ENCODE data around the gene SMIM35. TPM values are rescaled to one million over a fixed set of nuclear protein-coding genes. Genes with fewer than 3 reads are reported as not detected.

Gene SMIM35
- total RNA-seq, 4 donors from 2014 or later, result not detected

DNA sequence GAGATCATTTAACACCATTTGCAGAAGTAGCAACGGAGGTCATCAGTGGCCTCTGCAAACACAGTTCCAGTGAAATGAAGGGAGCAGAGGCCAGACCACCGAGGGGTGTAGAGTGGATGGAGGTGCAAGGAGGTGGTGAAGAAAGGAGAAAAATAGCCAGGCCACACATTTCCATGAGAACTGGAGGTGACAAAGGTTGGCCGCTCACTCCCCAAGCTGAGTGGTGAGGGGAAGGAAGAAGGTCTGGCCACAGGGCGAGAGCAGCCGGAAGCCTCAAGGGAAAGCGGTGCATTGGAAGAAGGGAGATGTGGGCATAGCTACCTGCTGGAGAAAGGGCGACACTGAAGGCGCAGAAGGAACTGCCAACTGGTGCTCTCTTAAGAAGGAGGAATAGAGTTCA lies 30.0 kb downstream of the SMIM35 start:
- H3K4me1 ChIP-seq, result peaks cover 18% of the 10 kb centered on the region
- no peak for TF ChIP-seq EP300 (IDR thresholded peaks at IDR 0.05)
- no peaks in the 10 kb centered on the region for H3K36me3 ChIP-seq
- no peak overlapping the region for H3K27ac ChIP-seq
- no peak overlapping the region for H3K4me3 ChIP-seq
- WGBS, result 85% methylated on average over 8 of the region's 8 CpGs
- peak; percentile 27 to 55 for DNase-seq (ENCODE audit: low spot score in 2 of 2)
- no peaks in the 10 kb centered on the region for H3K9me3 ChIP-seq
- H3K27me3 ChIP-seq, result no peaks in the 10 kb centered on the region

DNA sequence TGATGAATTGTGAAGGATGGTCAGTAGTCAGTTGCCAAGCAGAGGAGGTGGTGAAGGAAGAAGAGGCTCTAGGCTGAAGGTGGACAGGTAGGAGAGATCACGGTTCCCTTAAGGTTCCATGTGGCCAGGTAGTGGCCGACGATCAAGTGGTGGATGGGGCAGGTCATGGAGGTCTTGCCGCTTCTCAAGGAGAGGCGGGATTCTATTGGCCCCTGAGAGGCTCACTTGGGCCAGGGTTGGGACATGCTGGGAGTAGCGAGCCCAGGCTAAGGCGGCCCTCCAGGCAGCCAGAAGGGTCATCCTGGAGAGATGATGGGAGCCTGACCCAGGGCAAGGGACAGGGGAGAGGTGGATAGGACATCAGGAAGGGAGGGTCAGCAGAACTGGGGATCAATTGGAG lies 30.8 kb downstream of the SMIM35 start:
- DNase-seq (ENCODE audit: low spot score in 2 of 2), result peak in 1 of 2 donors; percentile 39
- H3K4me3 ChIP-seq, result no peak overlapping the region
- TF ChIP-seq, protein P1, sequence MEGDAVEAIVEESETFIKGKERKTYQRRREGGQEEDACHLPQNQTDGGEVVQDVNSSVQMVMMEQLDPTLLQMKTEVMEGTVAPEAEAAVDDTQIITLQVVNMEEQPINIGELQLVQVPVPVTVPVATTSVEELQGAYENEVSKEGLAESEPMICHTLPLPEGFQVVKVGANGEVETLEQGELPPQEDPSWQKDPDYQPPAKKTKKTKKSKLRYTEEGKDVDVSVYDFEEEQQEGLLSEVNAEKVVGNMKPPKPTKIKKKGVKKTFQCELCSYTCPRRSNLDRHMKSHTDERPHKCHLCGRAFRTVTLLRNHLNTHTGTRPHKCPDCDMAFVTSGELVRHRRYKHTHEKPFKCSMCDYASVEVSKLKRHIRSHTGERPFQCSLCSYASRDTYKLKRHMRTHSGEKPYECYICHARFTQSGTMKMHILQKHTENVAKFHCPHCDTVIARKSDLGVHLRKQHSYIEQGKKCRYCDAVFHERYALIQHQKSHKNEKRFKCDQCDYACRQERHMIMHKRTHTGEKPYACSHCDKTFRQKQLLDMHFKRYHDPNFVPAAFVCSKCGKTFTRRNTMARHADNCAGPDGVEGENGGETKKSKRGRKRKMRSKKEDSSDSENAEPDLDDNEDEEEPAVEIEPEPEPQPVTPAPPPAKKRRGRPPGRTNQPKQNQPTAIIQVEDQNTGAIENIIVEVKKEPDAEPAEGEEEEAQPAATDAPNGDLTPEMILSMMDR (IDR thresholded peaks at IDR 0.05), result no peak
- no peak for TF ChIP-seq POLR2A (IDR thresholded peaks at IDR 0.05)
- no peak for TF ChIP-seq POLR2AphosphoS5 (IDR thresholded peaks at IDR 0.05)
- no peak for TF ChIP-seq EP300 (IDR thresholded peaks at IDR 0.05)
- peaks cover 16% of the 10 kb centered on the region for H3K4me1 ChIP-seq
- WGBS, result 90% methylated on average over 7 of the region's 7 CpGs
- H3K27me3 ChIP-seq, result no peaks in the 10 kb centered on the region
- no peak overlapping the region for H3K27ac ChIP-seq
- no peaks in the 10 kb centered on the region for H3K9me3 ChIP-seq
- H3K36me3 ChIP-seq, result no peaks in the 10 kb centered on the region

DNA sequence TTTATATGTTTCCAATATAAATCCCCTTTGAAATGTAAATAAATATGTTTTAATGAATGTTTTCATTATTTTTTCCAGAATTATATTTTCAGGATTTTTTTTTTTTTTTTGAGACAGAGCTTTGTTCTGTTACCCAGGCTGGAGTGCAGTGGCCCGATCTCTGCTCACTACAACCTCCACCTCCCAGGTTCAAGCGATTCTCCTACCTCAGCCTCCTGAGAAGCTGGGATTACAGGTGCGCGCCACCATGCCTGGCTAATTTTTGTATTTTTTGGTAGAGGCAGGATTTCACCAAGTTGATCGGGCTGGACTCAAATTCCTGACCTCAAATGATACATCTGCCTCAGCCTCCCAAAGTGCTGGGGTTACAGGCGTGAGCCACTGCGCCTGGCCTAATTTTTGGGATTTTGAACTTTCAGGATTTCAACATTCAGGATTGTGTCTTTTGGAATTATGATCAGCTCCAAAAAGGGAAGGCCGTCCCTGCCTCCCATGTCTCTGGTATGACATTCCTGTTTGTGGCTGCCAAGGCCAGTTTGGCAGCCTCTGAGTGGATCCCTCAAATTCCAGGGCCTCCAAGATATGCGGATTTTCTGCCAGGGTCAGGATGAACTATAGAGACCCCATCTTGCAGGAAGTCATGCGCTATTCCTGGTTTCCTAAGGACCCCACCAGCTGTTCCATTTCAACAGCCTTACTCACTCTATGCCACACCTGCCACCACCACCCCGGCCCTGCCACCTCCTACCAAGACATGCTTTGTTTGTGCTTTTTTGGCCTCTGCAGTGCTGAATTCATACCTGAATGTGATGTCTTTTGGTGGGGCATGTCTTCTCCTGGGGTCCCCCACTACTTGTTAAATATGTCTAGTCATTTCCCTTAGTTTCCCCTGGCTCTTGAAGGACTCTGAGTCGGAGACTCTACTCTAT lies 31.8 kb downstream of the SMIM35 start:
- no peaks in the 10 kb centered on the region for H3K9me3 ChIP-seq
- H3K36me3 ChIP-seq, result no peaks in the 10 kb centered on the region
- no peak overlapping the region for H3K27ac ChIP-seq
- no peaks in the 10 kb centered on the region for H3K27me3 ChIP-seq
- H3K4me1 ChIP-seq, result peaks cover 9% of the 10 kb centered on the region
- H3K4me3 ChIP-seq, result no peak overlapping the region
- 93% methylated on average over 12 of the region's 12 CpGs for WGBS
- DNase-seq (ENCODE audit: low spot score in 2 of 2), result peak; percentile 28 to 37
- TF ChIP-seq, protein P1 (IDR thresholded peaks at IDR 0.05), result no peak
- no peak for TF ChIP-seq POLR2AphosphoS5 (IDR thresholded peaks at IDR 0.05)
- no peak for TF ChIP-seq POLR2A (IDR thresholded peaks at IDR 0.05)
- no peak for TF ChIP-seq EP300 (IDR thresholded peaks at IDR 0.05)

DNA sequence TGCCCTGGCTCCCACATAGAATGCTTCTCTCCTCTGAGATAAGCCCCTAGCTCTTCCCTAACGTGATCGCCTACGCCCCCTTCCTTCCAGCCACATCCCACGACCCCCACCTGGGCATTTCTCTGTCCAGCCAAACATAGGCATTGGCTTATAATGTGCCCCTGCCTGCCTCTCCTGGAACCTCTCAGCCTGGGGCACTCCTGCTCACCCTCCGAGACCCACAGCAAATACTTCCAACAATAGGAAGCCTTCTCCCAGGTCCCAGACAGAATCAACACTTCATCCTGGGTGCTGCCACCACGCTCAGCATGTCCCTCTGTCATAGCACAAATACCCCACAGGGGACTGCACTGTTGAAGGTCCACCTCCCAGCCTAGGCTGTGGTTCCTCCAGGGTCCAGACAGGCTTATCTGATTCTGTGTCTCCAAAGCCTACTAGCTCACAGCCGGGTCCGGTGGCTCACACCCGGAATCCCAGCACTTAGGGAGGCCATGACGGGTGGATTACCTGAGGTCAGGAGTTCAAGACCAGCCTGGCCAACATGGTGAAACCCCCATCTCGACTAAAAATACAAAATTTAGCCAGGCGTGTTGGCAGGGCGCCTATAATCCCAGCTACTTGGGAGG lies 34.1 kb downstream of the SMIM35 start:
- Histone ChIP-seq H3K27ac (no peak overlapping the region), H3K4me3 (no peak overlapping the region), H3K9me3 (no peaks in the 10 kb centered on the region), H3K4me1 (no peaks in the 10 kb centered on the region), H3K27me3 (no peaks in the 10 kb centered on the region), H3K36me3 (no peaks in the 10 kb centered on the region)
- peak in 1 of 2 donors; percentile 37 for DNase-seq (ENCODE audit: low spot score in 2 of 2)
- TF ChIP-seq, protein P1 (IDR thresholded peaks at IDR 0.05), result no peak
- TF ChIP-seq POLR2AphosphoS5 (IDR thresholded peaks at IDR 0.05), result no peak
- TF ChIP-seq EP300 (IDR thresholded peaks at IDR 0.05), result no peak
- no peak for TF ChIP-seq POLR2A (IDR thresholded peaks at IDR 0.05)
- WGBS, result 76% methylated on average over 12 of the region's 13 CpGs

DNA sequence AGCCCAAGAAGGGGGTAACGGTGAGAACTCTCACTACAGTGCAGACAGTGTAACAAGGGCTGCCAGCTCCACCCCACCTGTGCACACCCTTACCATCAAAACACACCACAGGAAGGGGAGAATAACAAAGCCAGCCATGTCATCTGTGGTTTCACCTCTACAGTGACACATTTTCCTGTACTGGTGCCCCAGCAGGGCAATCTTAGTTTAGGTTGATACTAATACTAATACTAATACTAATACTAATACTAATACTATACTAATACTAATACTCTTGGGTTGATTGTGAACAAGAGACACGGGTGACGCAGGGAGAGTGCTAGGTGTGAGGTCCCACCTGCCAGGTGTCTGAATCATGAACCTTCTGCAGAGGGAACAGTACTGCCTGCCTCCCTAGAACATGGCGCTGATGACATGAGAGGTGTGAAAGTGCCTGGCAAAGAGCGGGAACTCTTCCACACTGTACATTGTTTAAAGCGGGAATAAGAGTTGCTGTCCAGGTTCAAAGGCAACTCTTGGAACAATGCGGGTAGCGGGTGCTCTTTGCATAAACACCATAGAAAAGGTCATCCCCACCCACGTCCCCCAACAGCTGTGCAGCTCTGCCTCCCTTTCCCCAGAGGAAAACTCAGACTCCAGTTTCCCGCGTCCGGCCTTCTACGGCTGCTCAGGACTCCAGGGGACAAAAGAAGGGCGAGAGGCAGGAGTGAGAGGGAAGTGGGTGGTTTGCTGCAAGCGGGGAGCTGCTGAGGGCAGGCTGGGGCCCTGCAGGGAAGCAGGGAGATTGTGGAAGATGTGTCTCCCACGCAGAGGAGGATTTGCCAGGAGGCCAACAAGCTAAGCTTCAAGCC lies 34.9 kb downstream of the SMIM35 start:
- H3K27ac ChIP-seq, result no peak overlapping the region
- H3K36me3 ChIP-seq, result no peaks in the 10 kb centered on the region
- no peak overlapping the region for H3K4me3 ChIP-seq
- TF ChIP-seq, protein P1 (IDR thresholded peaks at IDR 0.05), result no peak
- no peaks in the 10 kb centered on the region for H3K9me3 ChIP-seq
- no peaks in the 10 kb centered on the region for H3K4me1 ChIP-seq
- DNase-seq (ENCODE audit: low spot score in 2 of 2), result peak in 1 of 2 donors; percentile 64
- 83% methylated on average over 16 of the region's 16 CpGs for WGBS
- no peaks in the 10 kb centered on the region for H3K27me3 ChIP-seq
